Ishikawa (cell line): ENCODE results near the gene TRIM54.

Experiments
- CEBPB ChIP-seq: IDR thresholded peaks from 2 replicates; pipeline ENCODE4 v1.6.1; 2012
- CREB1 ChIP-seq: IDR thresholded peaks from 2 replicates; pipeline ENCODE4 v1.6.1; 2012; ENCODE audit warnings: low read depth
- EGR1 ChIP-seq: IDR thresholded peaks from 2 replicates; pipeline ENCODE4 v1.6.1; 2012
- EP300 ChIP-seq: IDR thresholded peaks from 2 replicates; pipeline ENCODE4 v1.6.1; 2012; ENCODE audit warnings: borderline replicate concordance
- FOXM1 ChIP-seq: IDR thresholded peaks from 2 replicates; pipeline ENCODE4 v1.6.1; 2012; ENCODE audit warnings: low read depth, borderline replicate concordance
- MAX ChIP-seq: IDR thresholded peaks from 2 replicates; pipeline ENCODE4 v1.6.1; 2012
- NFIC ChIP-seq: IDR thresholded peaks from 2 replicates; pipeline ENCODE4 v1.6.1; 2012
- RAD21 ChIP-seq: IDR thresholded peaks from 2 replicates; pipeline ENCODE4 v1.6.1; 2012; ENCODE audit warnings: low read depth
- REST ChIP-seq: IDR thresholded peaks from 2 replicates; pipeline ENCODE4 v1.6.1; 2012; ENCODE audit warnings: low read depth, mild to moderate bottlenecking
- TAF1 ChIP-seq: IDR thresholded peaks from 2 replicates; pipeline ENCODE4 v1.6.1; 2012; ENCODE audit warnings: low read depth, mild to moderate bottlenecking
- TCF12 ChIP-seq: IDR thresholded peaks from 2 replicates; pipeline ENCODE4 v1.6.1; 2012; ENCODE audit warnings: low read depth
- TEAD4 ChIP-seq: IDR thresholded peaks from 2 replicates; pipeline ENCODE4 v1.6.1; 2012
- USF1 ChIP-seq: IDR thresholded peaks from 2 replicates; pipeline ENCODE4 v1.6.1; 2012
- YY1 ChIP-seq: IDR thresholded peaks from 2 replicates; pipeline ENCODE4 v1.6.1; 2012; ENCODE audit warnings: low read depth
- ZBTB7A ChIP-seq: IDR thresholded peaks from 2 replicates; pipeline ENCODE4 v1.6.1; 2012; ENCODE audit warnings: low read depth

Gene TRIM54

GRCh38 chr2:27278010-27278409 is 4.2 kb upstream of the TRIM54 start:
- TF ChIP-seq TAF1 = no peak
- TF ChIP-seq EGR1 = no peak
- TF ChIP-seq MAX = no peak
- no peak for TF ChIP-seq NFIC
- TF ChIP-seq TCF12 = no peak
- no peak for TF ChIP-seq CEBPB
- TF ChIP-seq REST = no peak
- TF ChIP-seq EP300 = no peak

GRCh38 chr2:27280826-27281225 is 1.4 kb upstream of the TRIM54 start:
- TF ChIP-seq TEAD4 (no peak), REST (no peak), CREB1 (no peak), CEBPB (no peak), FOXM1 (no peak), TCF12 (no peak), NFIC (no peak), YY1 (no peak), EP300 (no peak), MAX (no peak), USF1 (no peak), RAD21 (no peak), ZBTB7A (no peak), TAF1 (no peak), EGR1 (no peak)

GRCh38 chr2:27281442-27281841 is 787 bp upstream of the TRIM54 start:
- TF ChIP-seq TCF12 = no peak
- TF ChIP-seq RAD21 = no peak
- TF ChIP-seq CREB1 = no peak
- no peak for TF ChIP-seq EP300
- TF ChIP-seq FOXM1 = no peak
- no peak for TF ChIP-seq EGR1
- TF ChIP-seq TEAD4 = no peak
- TF ChIP-seq YY1 = no peak
- TF ChIP-seq CEBPB = no peak
- no peak for TF ChIP-seq USF1
- TF ChIP-seq NFIC = no peak
- no peak for TF ChIP-seq ZBTB7A
- TF ChIP-seq MAX = no peak

GRCh38 chr2:27282892-27283291 is 663 bp downstream of the TRIM54 start:
- TF ChIP-seq TEAD4 (no peak), TAF1 (no peak), CEBPB (no peak), CREB1 (no peak), ZBTB7A (no peak), RAD21 (no peak), EP300 (no peak), MAX (no peak), YY1 (no peak), EGR1 (no peak), REST (no peak), NFIC (no peak), USF1 (no peak), TCF12 (no peak)
